ENCODE data around the gene ZNF69.

DNA sequence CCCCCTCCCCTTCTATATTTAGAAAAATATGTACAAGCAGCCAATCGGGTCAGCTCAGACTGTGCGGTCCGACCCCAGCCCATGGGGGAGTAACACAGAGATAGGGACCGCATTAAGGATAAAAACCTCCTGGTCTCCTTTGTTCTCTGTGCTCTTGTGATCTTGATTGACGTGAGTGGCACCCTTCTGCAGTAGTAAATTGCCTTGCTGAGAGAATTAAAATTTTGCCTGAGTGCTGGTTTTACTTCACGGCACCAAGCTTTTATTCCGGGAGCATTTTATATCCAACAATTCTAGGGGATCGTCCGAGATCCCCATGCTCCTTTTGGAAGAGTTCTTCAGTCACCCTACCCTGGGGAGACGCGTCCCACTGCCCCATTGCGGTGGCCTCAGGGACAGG is 7.0 kb upstream of the ZNF69 start:
- TF ChIP-seq, protein P1, sequence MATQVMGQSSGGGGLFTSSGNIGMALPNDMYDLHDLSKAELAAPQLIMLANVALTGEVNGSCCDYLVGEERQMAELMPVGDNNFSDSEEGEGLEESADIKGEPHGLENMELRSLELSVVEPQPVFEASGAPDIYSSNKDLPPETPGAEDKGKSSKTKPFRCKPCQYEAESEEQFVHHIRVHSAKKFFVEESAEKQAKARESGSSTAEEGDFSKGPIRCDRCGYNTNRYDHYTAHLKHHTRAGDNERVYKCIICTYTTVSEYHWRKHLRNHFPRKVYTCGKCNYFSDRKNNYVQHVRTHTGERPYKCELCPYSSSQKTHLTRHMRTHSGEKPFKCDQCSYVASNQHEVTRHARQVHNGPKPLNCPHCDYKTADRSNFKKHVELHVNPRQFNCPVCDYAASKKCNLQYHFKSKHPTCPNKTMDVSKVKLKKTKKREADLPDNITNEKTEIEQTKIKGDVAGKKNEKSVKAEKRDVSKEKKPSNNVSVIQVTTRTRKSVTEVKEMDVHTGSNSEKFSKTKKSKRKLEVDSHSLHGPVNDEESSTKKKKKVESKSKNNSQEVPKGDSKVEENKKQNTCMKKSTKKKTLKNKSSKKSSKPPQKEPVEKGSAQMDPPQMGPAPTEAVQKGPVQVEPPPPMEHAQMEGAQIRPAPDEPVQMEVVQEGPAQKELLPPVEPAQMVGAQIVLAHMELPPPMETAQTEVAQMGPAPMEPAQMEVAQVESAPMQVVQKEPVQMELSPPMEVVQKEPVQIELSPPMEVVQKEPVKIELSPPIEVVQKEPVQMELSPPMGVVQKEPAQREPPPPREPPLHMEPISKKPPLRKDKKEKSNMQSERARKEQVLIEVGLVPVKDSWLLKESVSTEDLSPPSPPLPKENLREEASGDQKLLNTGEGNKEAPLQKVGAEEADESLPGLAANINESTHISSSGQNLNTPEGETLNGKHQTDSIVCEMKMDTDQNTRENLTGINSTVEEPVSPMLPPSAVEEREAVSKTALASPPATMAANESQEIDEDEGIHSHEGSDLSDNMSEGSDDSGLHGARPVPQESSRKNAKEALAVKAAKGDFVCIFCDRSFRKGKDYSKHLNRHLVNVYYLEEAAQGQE (IDR thresholded peaks at IDR 0.05; ENCODE audit: insufficient read depth in 1 of 2, low read depth in 2 of 2, low read length in 2 of 2): no peak
- TF ChIP-seq FOXP2 (optimal IDR thresholded peaks at IDR 0.05; ENCODE audit: borderline replicate concordance, extremely low read depth, extremely low read length, insufficient read depth): no peak
- TF ChIP-seq TAF1 (IDR thresholded peaks at IDR 0.05; ENCODE audit: borderline replicate concordance, insufficient read depth, low read length): no peak
